HCT116 (cell line): Measurements from ENCODE around the gene UPF1. TPM values are rescaled to one million over a fixed set of nuclear protein-coding genes. Genes with fewer than 3 reads are reported as not detected.

Source experiments
- ATAC-seq: fragments of 200-7000 bp; cut with Tn5 transposase; 2 replicates; pipeline ENCODE4 v1.9.1; 2020; ENCODE audit warnings: mild to moderate bottlenecking, moderate library complexity
- BruUV-seq: library from RNA; stranded (reverse); fragments of 400-500 nt; replicated peaks from 2 replicates; lab custom pipeline; 2021; lab: Mats Ljungman, UMichigan
- CTCF ChIA-PET: fragments of 300-600 bp; sonication (Branson Sonifier 250); formaldehyde crosslinking; loops from one replicate; lab custom pipeline; 2021; ENCODE audit warnings: antibody characterized with exemption; lab: Charles Lee
- POLR2A ChIA-PET: fragments of 300-600, 350-600 bp; sonication (Branson Sonifier 250); formaldehyde crosslinking; loops from one replicate; lab custom pipeline; 2021; ENCODE audit warnings: antibody characterized with exemption; lab: Charles Lee
- RAD21 ChIA-PET, 2 experiments: fragments of 300-600 bp; sonication (Branson Sonifier 250); formaldehyde crosslinking; loops; one replicate each; lab custom pipeline; 2023; ENCODE audit warnings: low total read pairs in 2 of 2; ENCODE audit not compliant: uncharacterized antibody in 2 of 2, unreplicated experiment in 2 of 2, low non-redundant PET in 1 of 2; lab: Charles Lee
- DNase-seq: peaks from one replicate; pipeline ENCODE4 v3.0.0-alpha.2; 2010; ENCODE audit warnings: low read depth, low spot score
- H2AFZ ChIP-seq: fragments of 200-600 bp; shearing (Covaris generic), sonication (generic); 2 replicates; pipeline ENCODE4 v1.6.1; 2017; ENCODE audit warnings: low read depth, mixed run types, mixed read lengths, antibody characterized with exemption, low read length; ENCODE audit not compliant: poor library complexity, severe bottlenecking
- H3K27ac ChIP-seq: 2 replicates; pipeline ENCODE4 v1.5.1; 2012; ENCODE audit warnings: low read depth, low read length
- H3K27me3 ChIP-seq: fragments of 200-600 bp; sonication (generic); 2 replicates; pipeline ENCODE4 v1.6.1; 2016; ENCODE audit warnings: mixed run types, low read length, mixed read lengths; ENCODE audit not compliant: insufficient read depth
- H3K36me3 ChIP-seq, 2 experiments: fragments of 200-500 bp in 1 of 2; fragments of 200-600 bp in 1 of 2; sonication (Bioruptor generic) in 1 of 2; sonication (generic) in 1 of 2; 2 replicates each; pipeline versions ENCODE4 v1.5.1 to v1.6.1; 2014 to 2016; ENCODE audit warnings: low read length in 2 of 2, inconsistent platforms in 1 of 2, mixed read lengths in 1 of 2, mixed run types in 1 of 2; ENCODE audit not compliant: insufficient read depth in 2 of 2, control insufficient read depth in 1 of 2
- H3K4me1 ChIP-seq, 2 experiments: fragments of 200-600 bp in 1 of 2; sonication (generic) in 1 of 2; 2 replicates each; pipeline versions ENCODE4 v1.5.1 to v1.6.1; 2012 to 2017; ENCODE audit warnings: low read length in 2 of 2, inconsistent platforms in 1 of 2, mild to moderate bottlenecking in 1 of 2, mixed read lengths in 1 of 2, mixed run types in 1 of 2, moderate library complexity in 1 of 2; ENCODE audit not compliant: insufficient read depth in 2 of 2, control insufficient read depth in 1 of 2
- H3K4me2 ChIP-seq: fragments of 200-600 bp; sonication (generic); 2 replicates; pipeline ENCODE4 v1.6.1; 2017; ENCODE audit warnings: mixed run types, low read length, mixed read lengths
- H3K4me3 ChIP-seq, 2 experiments: fragments of 200-600 bp in 1 of 2; sonication (generic) in 1 of 2; replicated peaks in 1 of 2; 2 replicates each; pipeline ENCODE4 v1.5.1; 2011 to 2016; ENCODE audit warnings: low read length in 2 of 2, control low read depth in 1 of 2, low read depth in 1 of 2, mild to moderate bottlenecking in 1 of 2, mixed read lengths in 1 of 2, mixed run types in 1 of 2
- H3K79me2 ChIP-seq: fragments of 200-600 bp; sonication (generic); 2 replicates; pipeline ENCODE4 v1.6.1; 2017; ENCODE audit warnings: mild to moderate bottlenecking, mixed run types, low read length, moderate library complexity, mixed read lengths; ENCODE audit not compliant: insufficient read depth
- H3K9ac ChIP-seq: fragments of 200-600 bp; sonication (generic); 2 replicates; pipeline ENCODE4 v1.6.1; 2016; ENCODE audit warnings: low read length, mixed read lengths
- H3K9me2 ChIP-seq: fragments of 200-600 bp; sonication (generic), shearing (Covaris generic); 2 replicates; pipeline ENCODE4 v1.6.1; 2017; ENCODE audit warnings: mixed run types, mild to moderate bottlenecking, moderate library complexity; ENCODE audit not compliant: insufficient read depth
- H3K9me3 ChIP-seq, 2 experiments: fragments of 200-500 bp in 1 of 2; fragments of 200-600 bp in 1 of 2; sonication (Bioruptor generic) in 1 of 2; sonication (generic) in 1 of 2; 2 replicates each; pipeline ENCODE4 v1.6.1; 2014 to 2017; ENCODE audit warnings: low read length in 2 of 2, mixed read lengths in 2 of 2, inconsistent platforms in 1 of 2, low read depth in 1 of 2, mild to moderate bottlenecking in 1 of 2, mixed run types in 1 of 2, moderate library complexity in 1 of 2; ENCODE audit not compliant: control insufficient read depth in 1 of 2, insufficient read depth in 1 of 2
- H4K20me1 ChIP-seq: fragments of 200-600 bp; sonication (generic), shearing (Covaris generic); 2 replicates; pipeline ENCODE4 v1.6.1; 2017; ENCODE audit warnings: mixed run types, mild to moderate bottlenecking, moderate library complexity; ENCODE audit not compliant: insufficient read depth
- EGR1 ChIP-seq: IDR thresholded peaks from 2 replicates; pipeline ENCODE4 v1.6.1; 2012; ENCODE audit warnings: low read depth
- ELF1 ChIP-seq: IDR thresholded peaks from 2 replicates; pipeline ENCODE4 v1.6.1; 2012; ENCODE audit warnings: low read depth, borderline replicate concordance
- FOSL1 ChIP-seq: IDR thresholded peaks from 2 replicates; pipeline ENCODE4 v1.6.1; 2012; ENCODE audit warnings: low read depth
- POLR2AphosphoS5 ChIP-seq: IDR thresholded peaks from 2 replicates; pipeline ENCODE4 v1.6.1; 2011; ENCODE audit warnings: mild to moderate bottlenecking, low read depth, low read length, moderate library complexity
- RAD21 ChIP-seq: IDR thresholded peaks from 2 replicates; pipeline ENCODE4 v1.6.1; 2012; ENCODE audit warnings: low read depth, mild to moderate bottlenecking
- SP1 ChIP-seq: IDR thresholded peaks from 2 replicates; pipeline ENCODE4 v1.6.1; 2012; ENCODE audit warnings: low read depth
- SRF ChIP-seq: IDR thresholded peaks from 2 replicates; pipeline ENCODE4 v1.6.1; 2012; ENCODE audit warnings: low read depth
- YY1 ChIP-seq: IDR thresholded peaks from 2 replicates; pipeline ENCODE4 v1.6.1; 2011; ENCODE audit warnings: low read length, low read depth, moderate library complexity, mild to moderate bottlenecking; ENCODE audit not compliant: insufficient replicate concordance; ENCODE audit errors: extremely low read depth
- ZFX ChIP-seq: fragments of 450-650 bp; IDR thresholded peaks from 2 replicates; pipeline ENCODE4 v1.6.1; 2017
- ZNF274 ChIP-seq: fragments of 200-500 bp; sonication (Bioruptor generic); IDR thresholded peaks from 2 replicates; pipeline ENCODE4 v1.6.1; 2014; ENCODE audit warnings: mild to moderate bottlenecking, low read depth, low read length, inconsistent platforms
- intact Hi-C: fragments of 100-400 bp; cut with micrococcal nuclease; formaldehyde crosslinking; loops from 2 replicates; pipeline ENCODE4 v1.10.0; 2022
- total RNA-seq: library from RNA; stranded (reverse); gene quantifications from one replicate; pipeline ENCODE4 v1.2.1, GENCODE V29; 2021; ENCODE audit not compliant: unreplicated experiment

Gene UPF1
- total RNA-seq, 1 experiment from 2014 or later, result 78.5 TPM

DNA sequence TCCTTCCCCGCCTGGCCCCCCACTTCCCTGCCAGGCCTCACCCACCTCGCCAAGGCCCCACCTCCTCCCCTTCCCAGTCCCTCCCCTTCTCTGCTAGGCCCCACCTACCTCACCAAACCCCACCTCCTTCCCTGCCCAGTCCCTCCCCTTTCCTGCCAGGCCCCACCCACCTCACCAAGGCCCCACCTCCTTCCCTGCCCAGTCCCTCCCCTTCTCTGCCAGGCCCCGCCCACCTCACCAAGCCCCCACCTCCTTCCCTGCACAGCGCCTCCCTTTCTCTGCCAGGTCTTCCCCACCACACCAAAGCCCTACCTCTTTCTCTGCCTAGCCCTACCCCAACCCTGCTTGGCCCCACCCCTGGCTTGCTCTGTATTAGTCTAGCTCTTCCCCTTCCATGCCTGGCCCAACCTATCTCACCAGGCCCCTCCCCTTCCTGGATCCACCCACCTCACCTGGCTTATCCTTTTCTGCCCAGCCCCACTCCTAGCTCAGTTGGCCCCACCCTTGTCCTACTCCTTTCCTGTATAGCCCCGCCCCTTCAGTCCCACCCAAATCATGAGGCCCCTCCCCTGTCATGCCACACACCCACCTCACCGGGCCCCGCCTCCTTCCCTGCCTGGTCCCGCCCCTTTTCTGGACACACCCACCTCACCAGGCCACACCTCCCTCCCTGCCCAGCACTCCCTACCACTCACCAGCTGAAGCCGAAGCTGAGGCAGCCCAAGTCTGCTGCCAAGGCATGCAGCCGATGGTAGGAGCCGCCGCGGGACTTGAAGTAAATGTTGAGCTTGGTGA lies 48.0 kb downstream of the UPF1 start:
- H3K9ac ChIP-seq, result no peak overlapping the region
- H4K20me1 ChIP-seq, result no peaks in the 10 kb centered on the region
- no peaks in the 10 kb centered on the region for H3K36me3 ChIP-seq
- H3K4me2 ChIP-seq, result no peak overlapping the region
- ChIA-PET CTCF (interaction anchor here (1.7 kb wide), 1 partner anchor 33 kb away, joined by 6 read pairs; no protein-coding TSS in a partner anchor), RAD21 (interaction anchor here in 1 of 2 experiments (0.9 kb wide), 1 partner anchor 107 kb away, joined by 4 read pairs; no protein-coding TSS in a partner anchor), POLR2A (no interaction called here)
- DNase-seq (peak; percentile 46), ATAC-seq (peak; percentile 81)
- H3K27me3 ChIP-seq, result no peaks in the 10 kb centered on the region
- peak overlapping the region; percentile 18; the same call in 1 of the 2 replicates for H3K27ac ChIP-seq
- peaks cover 0 to 9% of the 10 kb centered on the region in 2 experiments; a peak in 1 of 4 replicates for H3K9me3 ChIP-seq
- H3K4me1 ChIP-seq, result peaks cover 5 to 16% of the 10 kb centered on the region in 2 experiments; a peak in 3 of 4 replicates
- no peak overlapping the region for H3K4me3 ChIP-seq
- no peaks in the 10 kb centered on the region for H3K9me2 ChIP-seq
- TF ChIP-seq SP1 (peak; percentile 21; the same call in 1 of the 2 replicates), RAD21 (no peak)
- no TSS peak for BruUV-seq
- H3K79me2 ChIP-seq, result no peaks in the 10 kb centered on the region
- intact Hi-C loops, result no loop called here
- H2AFZ ChIP-seq, result no peak overlapping the region

DNA sequence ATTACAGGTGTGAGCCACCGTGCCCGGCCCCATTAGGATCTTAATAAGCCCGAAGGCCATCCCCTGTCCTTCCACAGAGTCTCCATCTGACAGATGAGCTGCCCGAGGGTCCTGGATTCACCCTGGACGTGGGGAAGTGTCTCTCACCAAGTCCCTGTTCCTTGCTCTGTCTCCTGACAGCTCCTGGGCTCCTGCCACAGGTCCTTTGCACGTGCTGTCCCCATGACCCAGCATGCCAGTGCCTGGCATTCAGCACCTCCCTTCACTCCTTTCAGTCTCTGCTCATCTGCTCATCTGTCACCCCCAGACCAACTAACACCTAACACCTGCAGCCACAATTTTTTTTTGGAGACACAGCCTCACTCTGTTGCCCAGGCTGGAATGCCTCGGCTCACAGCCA lies 49.7 kb downstream of the UPF1 start:
- ChIA-PET RAD21 (no interaction called here), CTCF (no interaction called here)
- Histone ChIP-seq H3K9ac (no peak overlapping the region), H3K9me2 (no peaks in the 10 kb centered on the region), H3K9me3 (peaks cover 0 to 9% of the 10 kb centered on the region in 2 experiments; a peak in 1 of 4 replicates), H3K79me2 (no peaks in the 10 kb centered on the region)
- no TSS peak for BruUV-seq
- DNase-seq, result no peak
- ATAC-seq, result no peak
- TF ChIP-seq FOSL1 (no peak), SRF (no peak), POLR2AphosphoS5 (no peak), ELF1 (no peak), EGR1 (no peak), YY1 (no peak), ZNF274 (no peak), ZFX (no peak)
- TF ChIP-seq, all 23 proteins: peak for 0
- Histone ChIP-seq H3K27me3 (no peaks in the 10 kb centered on the region), H3K4me1 (peaks cover 5 to 16% of the 10 kb centered on the region in 2 experiments; a peak in 3 of 4 replicates), H3K4me2 (no peak overlapping the region), H4K20me1 (no peaks in the 10 kb centered on the region), H2AFZ (no peak overlapping the region), H3K4me3 (no peak overlapping the region), H3K36me3 (no peaks in the 10 kb centered on the region), H3K27ac (no peak overlapping the region)
- POLR2A ChIA-PET, result no interaction called here
- intact Hi-C loops, result no loop called here
